CD14-positive monocyte (primary cell): ENCODE data around the gene CAD. TPM values are rescaled to one million over a fixed set of nuclear protein-coding genes. Genes with fewer than 3 reads are reported as not detected.

Experiments
- DNase-seq, 3 donors: peaks; one replicate each; pipeline ENCODE4 v3.0.0-alpha.2; 2011 to 2022
- H2AFZ ChIP-seq: 2 replicates; pipeline ENCODE4 v1.6.0; 2012; ENCODE audit warnings: mild to moderate bottlenecking, low read depth, low read length, inconsistent platforms; ENCODE audit not compliant: insufficient read depth, poor library complexity, severe bottlenecking
- H3K27ac ChIP-seq, 2 donors: 1 replicate in 1 of 2; 2 replicates in 1 of 2; pipeline ENCODE4 v1.5.1; 2012 to 2013; ENCODE audit warnings: low read length in 2 of 2, control low read depth in 1 of 2, inconsistent platforms in 1 of 2, low read depth in 1 of 2, mild to moderate bottlenecking in 1 of 2
- H3K27me3 ChIP-seq, 2 donors: one replicate each; pipeline versions ENCODE4 v1.6.0 to v1.6.1; 2011 to 2013; ENCODE audit warnings: low read length in 2 of 2; ENCODE audit not compliant: control insufficient read depth in 2 of 2, insufficient read depth in 2 of 2
- H3K36me3 ChIP-seq, 2 donors: replicated peaks in 1 of 2; 1 replicate in 1 of 2; 2 replicates in 1 of 2; pipeline versions ENCODE4 v1.5.1 to v1.6.1; 2012 to 2013; ENCODE audit warnings: low read length in 2 of 2, control low read depth in 1 of 2, inconsistent platforms in 1 of 2, mild to moderate bottlenecking in 1 of 2; ENCODE audit not compliant: insufficient read depth in 2 of 2, control insufficient read depth in 1 of 2
- H3K4me1 ChIP-seq, 2 donors: 1 replicate in 1 of 2; 2 replicates in 1 of 2; pipeline versions ENCODE4 v1.5.1 to v1.6.1; 2012 to 2013; ENCODE audit warnings: low read length in 2 of 2, control low read depth in 1 of 2, inconsistent platforms in 1 of 2, mild to moderate bottlenecking in 1 of 2, moderate library complexity in 1 of 2; ENCODE audit not compliant: insufficient read depth in 2 of 2, control insufficient read depth in 1 of 2
- H3K4me2 ChIP-seq: replicated peaks from 2 replicates; pipeline ENCODE3; 2012; ENCODE audit warnings: low read length, moderate library complexity, mild to moderate bottlenecking; ENCODE audit not compliant: poor library complexity, severe bottlenecking; ENCODE audit errors: extremely low read depth
- H3K4me3 ChIP-seq, 3 experiments: fragments of 200-600 bp in 1 of 3; sonication (generic) in 1 of 3; replicated peaks in 1 of 3; 1 replicate in 2 of 3; 2 replicates in 1 of 3; pipeline ENCODE4 v1.5.1; 2011 to 2013; ENCODE audit warnings: low read length in 3 of 3, mild to moderate bottlenecking in 3 of 3, control low read depth in 2 of 3, low read depth in 2 of 3, inconsistent platforms in 1 of 3, moderate library complexity in 1 of 3
- H3K79me2 ChIP-seq: 2 replicates; pipeline ENCODE4 v1.6.0; 2012; ENCODE audit warnings: mild to moderate bottlenecking, control low read depth, inconsistent platforms, low read length, moderate library complexity; ENCODE audit not compliant: insufficient read depth
- H3K9ac ChIP-seq: 2 replicates; pipeline ENCODE4 v1.6.0; 2017; ENCODE audit warnings: low read length, mild to moderate bottlenecking; ENCODE audit not compliant: insufficient read depth, poor library complexity, severe bottlenecking
- H3K9me3 ChIP-seq, 2 donors: replicated peaks in 1 of 2; 1 replicate in 1 of 2; 2 replicates in 1 of 2; pipeline versions ENCODE4 v1.5.1 to v1.6.1; 2012 to 2013; ENCODE audit warnings: low read length in 2 of 2, control low read depth in 1 of 2; ENCODE audit not compliant: control insufficient read depth in 1 of 2, insufficient read depth in 1 of 2
- H4K20me1 ChIP-seq: 2 replicates; pipeline ENCODE4 v1.6.0; 2012; ENCODE audit warnings: mild to moderate bottlenecking, low read length, control low read depth, moderate library complexity; ENCODE audit not compliant: insufficient read depth
- H3K27ac Mint-ChIP-seq, 7 donors: one replicate each; pipeline ENCODE4 v1.8.0; 2020; ENCODE audit warnings: mild to moderate bottlenecking in 7 of 7, mixed read lengths in 7 of 7, moderate library complexity in 6 of 7, inconsistent platforms in 2 of 7
- H3K27me3 Mint-ChIP-seq, 3 donors: one replicate each; pipeline ENCODE4 v1.8.0; 2021 to 2022; ENCODE audit warnings: low read depth in 3 of 3, mild to moderate bottlenecking in 3 of 3, mixed read lengths in 3 of 3, moderate library complexity in 3 of 3, inconsistent platforms in 1 of 3
- H3K36me3 Mint-ChIP-seq, 2 donors: one replicate each; pipeline ENCODE4 v1.8.0; 2020; ENCODE audit warnings: mixed read lengths in 2 of 2, inconsistent platforms in 1 of 2, mild to moderate bottlenecking in 1 of 2
- H3K4me1 Mint-ChIP-seq: one replicate; pipeline ENCODE4 v1.8.0; 2020; ENCODE audit warnings: mild to moderate bottlenecking, mixed read lengths
- H3K4me3 Mint-ChIP-seq, 2 donors: one replicate each; pipeline ENCODE4 v1.8.0; 2020; ENCODE audit warnings: mild to moderate bottlenecking in 2 of 2, mixed read lengths in 2 of 2, moderate library complexity in 1 of 2
- H3K9me3 Mint-ChIP-seq, 7 donors: one replicate each; pipeline ENCODE4 v1.8.0; 2020 to 2022; ENCODE audit warnings: mixed read lengths in 7 of 7, mild to moderate bottlenecking in 6 of 7, moderate library complexity in 6 of 7, inconsistent platforms in 2 of 7
- WGBS: methylation state at CpG from one replicate; pipeline ENCODE4 v1.1.5; 2013; ENCODE audit warnings: missing lambda C conversion rate; ENCODE audit not compliant: insufficient coverage; 5-methylcytosine and 5-hydroxymethylcytosine counted together
- intact Hi-C, 2 donors: fragments of 100-400 bp; cut with micrococcal nuclease; formaldehyde crosslinking; loops; one replicate each; pipeline versions ENCODE4 v1.15.0 to v1.15.1; 2023
- polyA plus RNA-seq, 3 donors: library from polyadenylated mRNA; depleted of rRNA in 1 of 3; unstranded in 2 of 3; stranded (reverse) in 1 of 3; fragments of 300-500 nt in 2 of 3; fragments of >200 nt in 1 of 3; fragmentation: Illumina TruSeq in 2 of 3; gene quantifications; 1 replicate in 2 of 3; 2 replicates in 1 of 3; pipeline ENCODE4 v1.2.3, GENCODE V29; 2012 to 2021
- TF ChIP-seq, protein P1 (sequence below): fragments of 200-600 bp; IDR thresholded peaks from one replicate; pipeline ENCODE4 v1.8.0; 2022; ENCODE audit warnings: antibody characterized with exemption, mild to moderate bottlenecking

CAD gene
- polyA plus RNA-seq, 3 donors: 0.71 to 17.3 (median 1.7) TPM

DNA sequence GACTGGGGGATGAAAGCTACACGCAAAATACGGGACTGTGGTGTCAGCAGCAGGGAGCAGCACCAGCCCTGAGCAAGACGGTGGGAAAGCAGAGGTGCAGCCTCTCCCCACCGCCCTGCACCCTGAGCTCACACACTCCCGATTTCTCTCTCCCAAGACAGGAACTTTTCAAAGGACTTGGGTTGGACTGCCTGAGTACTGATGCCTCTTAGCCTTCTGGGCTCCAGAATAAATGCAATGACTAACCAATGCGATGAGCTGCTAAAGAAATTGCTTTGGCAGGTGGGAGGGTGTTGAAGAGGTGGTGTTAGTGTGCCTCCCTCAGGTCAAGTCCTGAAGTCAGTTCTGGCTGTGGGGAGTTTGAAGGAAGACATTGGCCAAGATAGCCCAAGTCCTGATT is 74.7 kb downstream of the CAD start:
- Mint-ChIP-seq H3K4me1 (peaks cover 11% of the 10 kb centered on the region), H3K9me3 (no peaks in the 10 kb centered on the region), H3K27ac (no peak overlapping the region), H3K36me3 (no peaks in the 10 kb centered on the region), H3K4me3 (no peak overlapping the region), H3K27me3 (peaks cover 1 to 9% (median 4%) of the 10 kb centered on the region in 3 donors)
- WGBS: 40% methylated on average over 1 of the region's 6 CpGs
- H3K4me3 ChIP-seq: no peak overlapping the region
- H3K9ac ChIP-seq: no peak overlapping the region
- DNase-seq: no peak
- H3K27ac ChIP-seq: no peak overlapping the region
- intact Hi-C loops: no loop called here
- no peak overlapping the region for H2AFZ ChIP-seq
- no peaks in the 10 kb centered on the region for H3K79me2 ChIP-seq
- TF ChIP-seq, protein P1, sequence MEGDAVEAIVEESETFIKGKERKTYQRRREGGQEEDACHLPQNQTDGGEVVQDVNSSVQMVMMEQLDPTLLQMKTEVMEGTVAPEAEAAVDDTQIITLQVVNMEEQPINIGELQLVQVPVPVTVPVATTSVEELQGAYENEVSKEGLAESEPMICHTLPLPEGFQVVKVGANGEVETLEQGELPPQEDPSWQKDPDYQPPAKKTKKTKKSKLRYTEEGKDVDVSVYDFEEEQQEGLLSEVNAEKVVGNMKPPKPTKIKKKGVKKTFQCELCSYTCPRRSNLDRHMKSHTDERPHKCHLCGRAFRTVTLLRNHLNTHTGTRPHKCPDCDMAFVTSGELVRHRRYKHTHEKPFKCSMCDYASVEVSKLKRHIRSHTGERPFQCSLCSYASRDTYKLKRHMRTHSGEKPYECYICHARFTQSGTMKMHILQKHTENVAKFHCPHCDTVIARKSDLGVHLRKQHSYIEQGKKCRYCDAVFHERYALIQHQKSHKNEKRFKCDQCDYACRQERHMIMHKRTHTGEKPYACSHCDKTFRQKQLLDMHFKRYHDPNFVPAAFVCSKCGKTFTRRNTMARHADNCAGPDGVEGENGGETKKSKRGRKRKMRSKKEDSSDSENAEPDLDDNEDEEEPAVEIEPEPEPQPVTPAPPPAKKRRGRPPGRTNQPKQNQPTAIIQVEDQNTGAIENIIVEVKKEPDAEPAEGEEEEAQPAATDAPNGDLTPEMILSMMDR: no peak
- no peak overlapping the region for H3K4me2 ChIP-seq
- H3K4me1 ChIP-seq: peaks cover 10 to 17% of the 10 kb centered on the region in 2 donors
- no peaks in the 10 kb centered on the region for H3K36me3 ChIP-seq
- no peaks in the 10 kb centered on the region for H3K27me3 ChIP-seq
- H4K20me1 ChIP-seq: no peaks in the 10 kb centered on the region
- no peaks in the 10 kb centered on the region for H3K9me3 ChIP-seq

Other genes starting within 250 kb of the CAD start
- 10 to 100 TPM in 1 of 3 donors, 1 to 10 TPM in 2; 2.4 to 14.4 (median 3.5) TPM for gene MAPRE3, start 246.7 kb upstream of the CAD start, polyA plus RNA-seq
- gene TMEM214, start 184.4 kb upstream of the CAD start, polyA plus RNA-seq: 10 to 100 TPM; 18.3 to 61.7 (median 26.9) TPM
- gene AGBL5, start 165.7 kb upstream of the CAD start, polyA plus RNA-seq: 1 to 10 TPM; 4.4 to 4.8 (median 4.6) TPM
- 100 to 1,000 TPM; 209 to 635 (median 615) TPM for gene OST4, start 145.7 kb upstream of the CAD start, polyA plus RNA-seq
- 1 to 10 TPM in 1 of 3 donors, under 1 TPM in 2; 0.43 to 1.0 (median 0.44) TPM for gene EMILIN1, start 138.8 kb upstream of the CAD start, polyA plus RNA-seq
- 1 to 10 TPM; 3.4 to 7.3 (median 6.6) TPM for gene KHK, start 130.6 kb upstream of the CAD start, polyA plus RNA-seq
- gene CGREF1, start 98.2 kb upstream of the CAD start, polyA plus RNA-seq: not detected
- 1 to 10 TPM in 1 of 3 donors, under 1 TPM in 2; 0.08 to 1.2 (median 0.25) TPM for gene ABHD1, start 93.6 kb upstream of the CAD start, polyA plus RNA-seq
- gene PREB, start 82.7 kb upstream of the CAD start, polyA plus RNA-seq: 10 to 100 TPM; 70.0 to 78.2 (median 71.7) TPM
- gene PRR30, start 78.0 kb upstream of the CAD start, polyA plus RNA-seq: not detected
- gene TCF23, start 68.4 kb upstream of the CAD start, polyA plus RNA-seq: not detected
- 100 to 1,000 TPM; 120 to 298 (median 287) TPM for gene ATRAID, start 5.3 kb upstream of the CAD start, polyA plus RNA-seq
- 10 to 100 TPM in 2 of 3 donors, 1 to 10 TPM in 1; 8.1 to 21.7 (median 10.2) TPM for gene SLC5A6, start 5.1 kb upstream of the CAD start, polyA plus RNA-seq
- under 1 TPM in 1 of 3 donors, not detected in 2; 0.08 TPM for gene SLC30A3, start 45.7 kb downstream of the CAD start, polyA plus RNA-seq
- gene DNAJC5G, start 58.1 kb downstream of the CAD start, polyA plus RNA-seq: not detected
- not detected for gene TRIM54, start 65.1 kb downstream of the CAD start, polyA plus RNA-seq
- gene UCN, start 91.1 kb downstream of the CAD start, polyA plus RNA-seq: 1 to 10 TPM in 1 of 3 donors, under 1 TPM in 2; 0.39 to 2.2 (median 0.60) TPM
- 100 to 1,000 TPM; 136 to 160 (median 160) TPM for gene MPV17, start 105.7 kb downstream of the CAD start, polyA plus RNA-seq
- 10 to 100 TPM; 34.4 to 70.8 (median 41.7) TPM for gene GTF3C2, start 139.4 kb downstream of the CAD start, polyA plus RNA-seq
- 10 to 100 TPM; 29.5 to 42.3 (median 39.3) TPM for gene EIF2B4, start 153.0 kb downstream of the CAD start, polyA plus RNA-seq
- gene SNX17, start 153.2 kb downstream of the CAD start, polyA plus RNA-seq: 100 to 1,000 TPM in 2 of 3 donors, 10 to 100 TPM in 1; 86.6 to 338 (median 291) TPM
- gene ZNF513, start 163.4 kb downstream of the CAD start, polyA plus RNA-seq: 10 to 100 TPM in 1 of 3 donors, 1 to 10 TPM in 2; 2.4 to 36.8 (median 2.6) TPM
- gene PPM1G, start 192.2 kb downstream of the CAD start, polyA plus RNA-seq: 10 to 100 TPM; 31.9 to 54.3 (median 47.3) TPM
- gene NRBP1, start 211.3 kb downstream of the CAD start, polyA plus RNA-seq: 100 to 1,000 TPM in 2 of 3 donors, 10 to 100 TPM in 1; 95.6 to 108 (median 102) TPM
- gene KRTCAP3, start 225.0 kb downstream of the CAD start, polyA plus RNA-seq: 1 to 10 TPM in 1 of 3 donors, not detected in 2; 2.5 TPM